SHP77 treated with DMSO at 0.1 percent for 48 hours (cell line): ENCODE measurements around the gene CLEC2L.

Experiments
- DNase-seq: peaks from one replicate; lab custom pipeline; 2025; lab: John Stamatoyannopoulos, UW

Gene CLEC2L

DNA sequence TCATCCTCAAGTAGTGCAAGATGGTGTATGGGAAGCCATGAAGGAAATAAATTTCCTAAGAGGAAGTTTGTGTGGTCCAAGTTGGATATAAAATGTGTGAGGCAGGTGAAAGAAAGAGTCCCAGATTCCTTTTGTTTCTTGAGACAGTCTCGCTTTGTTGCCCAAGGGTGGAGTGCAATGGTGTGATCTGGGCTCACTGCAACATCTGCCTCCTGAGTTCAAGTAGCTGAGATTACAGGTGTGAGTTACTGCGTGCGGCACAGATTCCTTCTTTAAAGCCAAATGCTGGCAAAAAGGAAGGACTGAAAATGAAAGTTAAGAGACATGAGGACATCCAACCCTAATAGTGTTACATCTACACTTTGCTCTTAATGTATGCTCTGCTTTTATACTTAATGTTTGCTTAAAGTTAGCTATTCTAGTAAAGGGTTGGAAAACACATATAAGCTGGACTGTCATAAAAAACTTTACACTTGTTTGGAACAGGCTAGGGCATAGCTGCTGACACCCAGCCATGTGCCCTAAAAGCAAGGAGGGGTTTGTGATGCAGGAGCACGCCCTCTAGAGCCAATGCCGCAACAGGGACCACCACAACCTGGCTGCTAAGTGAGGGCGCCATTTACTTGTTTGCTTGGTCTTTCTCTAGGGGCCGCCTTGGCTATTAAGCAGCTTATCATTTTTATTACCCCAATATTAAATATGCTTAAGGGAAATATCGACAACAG, 34.5 kb downstream of the CLEC2L start:
- no peak for DNase-seq

DNA sequence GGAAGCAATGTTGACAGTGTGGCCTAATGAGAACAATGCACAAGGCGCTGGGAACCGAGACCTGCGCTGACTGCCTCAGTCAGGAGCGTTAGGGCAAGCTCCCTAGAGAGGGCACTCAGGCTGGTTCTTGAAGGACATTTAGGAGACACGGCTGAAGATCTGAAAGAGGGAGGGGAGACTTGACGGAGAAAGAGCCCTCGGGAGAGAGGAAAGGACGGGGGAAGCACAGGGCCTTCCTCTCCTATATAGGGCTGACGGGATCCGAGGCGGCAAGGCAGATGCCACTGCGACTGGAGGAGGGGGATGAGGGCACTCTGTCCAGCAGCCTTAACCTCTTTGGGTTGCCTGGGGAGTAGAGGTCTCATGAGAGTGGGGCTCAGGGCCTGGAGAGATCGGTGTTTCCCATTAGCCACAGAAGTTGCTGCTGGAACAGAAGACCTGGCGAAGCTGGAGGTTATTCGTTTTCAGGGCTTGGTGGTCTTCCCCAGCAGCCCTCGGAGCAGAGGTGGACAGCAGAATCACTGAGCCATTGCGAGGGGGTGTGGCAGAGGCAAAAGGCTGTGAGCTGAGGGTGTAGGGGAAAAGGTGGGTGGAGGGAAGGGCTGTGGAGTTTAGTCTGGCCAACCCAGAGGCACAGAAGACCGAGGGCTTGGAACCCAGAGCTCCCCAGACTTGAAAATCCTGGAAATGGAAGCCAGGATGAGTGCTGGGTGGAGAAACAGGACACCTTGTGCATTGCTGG, 36.0 kb downstream of the CLEC2L start:
- no peak for DNase-seq

DNA sequence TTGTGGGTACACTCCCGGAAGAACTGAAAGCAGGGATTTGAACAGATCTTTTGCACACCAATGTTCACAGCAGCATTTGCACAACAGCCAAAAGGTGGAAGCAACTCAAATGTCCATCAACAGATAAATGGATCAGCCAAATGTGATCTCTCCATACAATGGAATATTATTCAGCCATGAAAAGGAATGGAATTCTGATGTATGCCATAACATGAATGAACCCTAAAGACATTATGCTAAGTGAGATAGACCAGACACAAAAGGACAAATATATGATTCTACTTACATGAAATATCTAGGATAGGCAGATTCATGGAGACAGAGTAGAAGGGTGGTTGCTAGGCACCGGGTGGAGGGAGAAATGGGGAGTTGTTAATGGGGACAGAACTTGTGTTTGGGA, 36.7 kb downstream of the CLEC2L start:
- DNase-seq: no peak

DNA sequence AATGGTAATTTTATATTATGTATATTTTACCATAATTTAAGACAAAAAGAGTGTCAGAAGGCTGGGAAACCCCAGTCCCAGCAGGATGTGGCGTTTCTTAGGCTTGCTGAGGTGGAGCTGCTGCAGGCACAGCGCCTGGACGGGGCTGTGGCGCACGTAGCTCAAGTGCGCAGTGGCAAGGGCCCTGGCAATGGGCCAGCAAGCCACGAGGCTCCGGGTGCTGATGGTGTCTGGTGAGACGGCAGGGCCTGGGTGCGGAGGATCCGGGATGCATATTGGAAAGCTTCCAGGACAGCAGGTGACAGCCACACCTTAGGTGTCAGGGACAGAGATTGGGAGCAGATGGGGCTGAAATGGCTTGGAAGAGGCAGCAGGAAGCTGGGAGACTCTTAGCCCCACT, 37.2 kb downstream of the CLEC2L start:
- peak; percentile 86 for DNase-seq

- DNase-seq: no peak
These were observed 39.0 kb downstream of the CLEC2L start for GRCh38 chr7:139562491-139562890.

- no peak for DNase-seq
These were observed 39.6 kb downstream of the CLEC2L start for GRCh38 chr7:139562961-139563565.

- no peak for DNase-seq
These were observed 40.4 kb downstream of the CLEC2L start for GRCh38 chr7:139563856-139564255.

GRCh38 chr7:139566075-139566474, 42.6 kb downstream of the CLEC2L start:
- no peak for DNase-seq

GRCh38 chr7:139566736-139567646, 43.5 kb downstream of the CLEC2L start:
- no peak for DNase-seq

- DNase-seq: no peak
These were observed 44.3 kb downstream of the CLEC2L start for GRCh38 chr7:139567647-139568345.

GRCh38 chr7:139568346-139568675, 44.8 kb downstream of the CLEC2L start:
- DNase-seq: no peak

- DNase-seq: no peak
These were observed 45.5 kb downstream of the CLEC2L start for GRCh38 chr7:139568813-139569490.

- DNase-seq: no peak
These were observed 46.6 kb downstream of the CLEC2L start for GRCh38 chr7:139570119-139570518.

- DNase-seq: no peak
These were observed 47.1 kb downstream of the CLEC2L start for GRCh38 chr7:139570626-139571025.

DNA sequence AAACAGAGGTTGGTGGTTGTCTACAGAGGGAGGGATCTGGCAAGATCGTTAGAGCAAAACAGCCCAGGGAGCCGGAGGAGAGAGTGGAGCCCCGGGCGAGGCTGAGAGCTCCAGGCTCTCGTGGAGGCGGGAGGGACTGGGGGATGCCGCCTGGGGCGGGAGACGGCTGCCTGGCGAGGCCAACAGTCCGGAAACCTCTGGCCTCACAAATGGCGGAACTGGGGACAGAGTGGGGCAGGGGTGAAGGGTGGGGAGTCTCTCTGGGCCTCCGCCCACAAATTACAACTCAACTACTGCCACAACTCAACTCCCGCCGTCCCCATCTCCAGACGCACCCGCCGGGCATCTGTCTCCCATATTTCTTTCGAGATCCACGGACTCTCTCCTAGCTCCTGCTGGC, 47.7 kb downstream of the CLEC2L start:
- DNase-seq: no peak

DNA sequence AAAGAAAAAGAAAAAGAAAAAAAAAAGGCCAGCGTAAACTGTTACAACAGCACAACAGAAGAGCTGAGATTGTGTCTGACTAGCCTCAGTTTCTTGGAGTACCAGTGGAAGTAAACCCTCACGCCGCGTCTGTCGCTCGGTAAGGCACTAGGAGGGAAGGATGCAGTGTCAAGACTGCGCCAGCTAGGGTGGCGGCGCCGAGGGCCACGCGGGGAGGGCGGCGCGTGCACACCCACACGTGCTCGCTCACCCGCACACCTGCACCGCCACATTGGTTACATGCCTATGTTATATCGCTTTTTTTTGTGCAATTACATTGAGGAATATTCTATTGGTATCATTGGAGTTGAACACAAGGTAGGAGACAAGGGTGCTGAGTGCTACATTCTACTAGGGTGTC, 48.2 kb downstream of the CLEC2L start:
- DNase-seq: no peak

DNA sequence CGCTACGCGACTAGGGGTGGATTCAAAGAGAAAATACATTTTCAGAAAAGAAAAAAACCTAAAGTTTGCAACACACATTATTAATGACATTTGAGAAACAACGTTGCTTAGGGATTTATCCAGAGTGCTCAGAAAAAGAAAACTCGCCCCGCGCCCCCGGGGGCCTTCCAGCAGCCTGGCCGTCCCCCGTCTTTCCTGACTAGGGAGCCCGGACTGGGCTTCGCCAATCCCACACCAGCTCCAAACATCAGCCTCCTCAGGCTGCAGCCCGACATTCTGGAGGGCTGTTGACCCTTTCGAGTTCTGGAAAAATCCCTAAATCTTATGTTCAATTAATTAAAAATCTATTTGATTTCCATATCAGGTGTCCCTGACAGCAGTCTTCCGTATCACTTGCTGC, 48.6 kb downstream of the CLEC2L start:
- DNase-seq: no peak

DNA sequence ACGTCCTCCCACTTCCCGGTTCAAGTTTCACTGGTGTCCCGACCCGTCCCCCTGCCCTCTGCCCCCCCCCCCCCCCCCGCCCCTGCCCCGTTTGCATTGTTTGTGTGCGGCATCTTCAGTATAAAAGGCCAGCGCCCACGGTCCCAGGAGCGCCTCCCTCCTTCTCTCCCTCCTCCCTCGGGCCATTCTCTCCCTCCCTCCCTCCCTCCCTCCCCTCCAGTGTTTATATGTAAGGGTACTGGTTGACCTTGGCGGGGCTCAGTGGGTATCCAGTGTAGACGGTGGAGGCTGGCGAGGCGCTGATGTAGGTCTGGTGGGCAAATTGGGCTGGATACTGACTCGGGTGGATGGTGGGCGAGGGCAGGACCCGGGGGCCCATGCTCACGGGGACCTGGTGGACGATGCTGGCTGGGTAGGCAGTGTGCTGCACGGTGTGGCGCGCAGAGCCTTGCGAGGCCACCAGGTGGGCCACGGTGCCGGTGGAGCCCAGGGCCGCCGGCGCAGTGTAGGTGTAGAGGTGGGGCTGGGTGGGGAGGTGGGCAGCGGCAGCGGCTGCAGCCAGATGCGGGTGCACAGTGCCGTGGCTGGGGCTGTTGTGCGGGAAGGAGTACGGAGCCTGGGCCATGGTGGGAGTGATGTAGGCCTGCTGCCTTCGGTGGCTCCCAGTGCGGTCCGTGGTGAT, 49.4 kb downstream of the CLEC2L start:
- DNase-seq: no peak

- no peak for DNase-seq
These were observed 50.4 kb downstream of the CLEC2L start for GRCh38 chr7:139573871-139574270.

- DNase-seq: no peak
These were observed 51.3 kb downstream of the CLEC2L start for GRCh38 chr7:139574618-139575337.
